Middle frontal gyrus (tissue), 1 donor: ENCODE data around the gene PTPRD.
"Not testable (repeated sequence)": the region's sequence is repeated elsewhere in the genome, so short reads cannot be mapped to it uniquely, and the experiment has no call there.

Experiments used
- DNase-seq: peaks from one replicate; pipeline ENCODE4 v3.0.0-alpha.2; 2015; ENCODE audit warnings: low spot score; ENCODE audit errors: extremely low spot score

Gene PTPRD

DNA sequence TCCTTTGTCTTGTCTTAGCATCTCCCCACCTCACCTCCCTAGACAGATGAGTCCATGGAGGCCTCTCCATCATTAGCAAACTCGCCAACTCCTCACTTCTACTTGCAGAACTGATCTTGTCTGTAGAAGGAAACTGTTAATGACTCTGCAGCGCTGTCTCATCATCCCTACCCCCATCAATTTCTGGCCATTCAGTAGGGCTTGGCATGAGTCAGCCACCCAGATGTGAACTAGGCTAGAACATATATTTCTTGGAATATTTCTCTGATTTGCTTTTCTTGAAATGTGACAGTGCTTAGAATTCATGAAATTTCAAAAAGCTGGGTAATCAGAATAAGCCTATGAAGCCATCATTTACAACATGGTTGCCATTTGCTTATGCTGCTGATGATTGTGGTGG, 1688.2 kb downstream of the PTPRD start:
- DNase-seq = no peak

DNA sequence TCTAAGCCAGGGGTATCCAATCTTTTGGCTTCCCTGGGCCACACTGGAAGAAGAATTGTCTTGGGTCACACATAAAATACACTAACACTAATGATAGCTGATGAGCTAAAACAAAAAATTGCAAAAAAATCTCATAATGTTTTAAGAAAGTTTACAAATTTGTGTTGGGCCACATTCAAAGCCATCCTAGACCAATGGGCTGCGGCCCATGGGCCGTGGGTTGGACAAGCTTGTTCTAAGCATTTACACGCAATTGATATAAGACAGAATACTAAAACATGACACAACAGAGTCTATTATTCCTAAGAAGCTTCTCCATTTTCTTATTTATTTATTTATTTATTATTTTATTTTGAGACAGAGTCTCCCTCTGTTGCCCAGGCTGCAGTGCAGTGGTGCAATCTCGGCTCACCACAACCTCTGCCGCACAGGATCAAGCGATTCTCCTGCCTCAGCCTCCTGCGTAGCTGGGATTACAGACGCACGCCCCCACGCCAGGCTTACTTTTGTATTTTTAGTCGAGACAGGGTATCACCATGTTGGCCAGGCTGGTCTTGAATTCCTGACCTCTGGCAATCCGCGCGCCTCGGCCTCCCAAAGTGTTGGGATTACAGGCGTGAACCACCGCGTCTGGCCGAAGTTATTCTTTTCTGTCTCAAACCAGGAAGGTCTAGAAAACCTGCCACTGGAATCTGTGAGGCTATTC, 1692.2 kb downstream of the PTPRD start:
- not testable (repeated sequence) for DNase-seq

DNA sequence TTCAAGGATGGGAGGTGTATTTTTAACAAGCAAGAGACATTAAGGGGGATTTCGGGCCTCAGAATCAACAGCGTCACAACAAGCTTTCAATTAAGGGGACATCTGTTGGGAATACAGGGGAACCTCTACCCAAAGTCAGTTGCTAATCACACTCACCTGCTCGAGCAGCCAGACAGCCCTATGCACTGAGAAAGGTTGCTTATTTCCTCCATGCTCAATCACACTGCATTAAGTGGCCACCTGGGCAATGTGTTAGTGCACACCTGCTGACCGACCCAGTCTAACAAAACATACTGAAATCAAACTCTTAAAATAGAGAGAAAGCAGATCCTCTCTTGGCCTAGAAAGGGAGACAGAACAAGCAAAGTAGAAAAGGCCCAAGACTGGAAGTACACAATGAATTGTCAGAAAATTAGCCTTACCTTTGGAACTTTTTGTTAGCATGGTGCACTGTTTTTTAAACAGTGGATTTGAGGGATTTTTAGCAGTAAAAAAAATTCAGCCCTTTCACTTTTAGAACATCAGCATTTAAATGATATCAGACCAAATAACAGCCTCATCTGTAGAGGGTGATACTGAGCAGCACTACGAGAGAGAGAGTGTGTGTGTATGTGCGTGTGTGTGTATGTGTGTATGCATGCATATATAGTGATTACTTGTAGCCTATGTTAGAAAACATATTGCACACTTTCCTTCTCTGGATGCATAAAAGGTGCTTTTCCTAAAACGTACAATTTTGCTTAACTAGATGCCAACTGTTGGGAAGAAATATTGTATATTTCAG, 1694.7 kb downstream of the PTPRD start:
- DNase-seq = no peak

DNA sequence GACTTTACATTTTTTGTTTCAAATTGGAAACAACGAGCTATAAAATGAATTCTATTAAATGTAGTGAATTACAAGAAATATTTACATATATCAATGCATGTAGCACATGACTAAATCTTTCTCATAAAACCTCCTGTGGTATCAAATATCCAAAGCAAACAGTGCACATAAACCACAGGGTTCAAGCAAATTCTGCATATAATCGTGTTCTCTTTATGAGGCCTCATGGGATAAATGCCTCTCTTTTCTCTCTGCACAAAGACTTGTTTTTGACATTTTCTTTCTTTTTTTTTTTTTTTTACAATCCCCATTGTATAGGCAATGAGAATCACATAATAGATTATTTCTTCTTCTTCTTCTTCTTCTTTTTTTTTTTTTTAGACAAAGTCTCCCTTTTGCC, 1696.0 kb downstream of the PTPRD start:
- DNase-seq = no peak

DNA sequence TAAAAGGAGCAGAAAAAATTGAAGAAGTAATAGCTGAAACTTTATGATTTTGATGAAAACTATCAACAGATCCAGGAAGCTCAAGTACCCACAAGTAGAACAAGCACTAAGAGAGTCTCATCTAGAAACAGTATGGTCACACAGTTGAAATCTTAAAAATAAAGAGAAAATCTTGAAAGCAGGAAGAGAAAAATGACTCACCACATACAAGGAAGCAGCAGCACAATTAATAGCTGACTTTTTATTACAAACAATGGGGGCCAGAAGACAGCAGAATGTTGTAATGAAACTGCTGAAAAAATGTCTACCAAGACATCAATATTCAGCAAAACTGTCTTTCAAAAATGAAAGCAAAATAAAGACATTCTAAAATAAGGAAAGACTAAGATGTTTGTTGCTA, 1704.9 kb downstream of the PTPRD start:
- no peak for DNase-seq

DNA sequence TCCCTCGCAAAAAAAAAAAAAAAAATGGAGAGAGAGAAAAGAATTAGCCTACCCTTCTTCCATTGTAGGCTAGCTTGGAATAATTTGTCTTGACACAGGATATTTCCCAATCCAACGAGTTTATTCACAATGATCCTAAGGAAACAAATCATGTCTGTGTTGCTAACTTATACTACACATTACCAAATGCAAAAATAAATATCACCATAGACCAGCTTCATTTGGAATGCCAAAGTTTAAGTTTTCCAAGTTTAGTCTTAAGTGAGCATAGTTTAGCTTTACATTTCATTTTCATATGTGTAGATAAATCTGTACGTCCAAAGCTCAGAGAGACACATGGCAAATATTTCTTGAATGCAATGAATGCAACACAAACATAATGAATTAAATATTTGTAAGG, 1707.1 kb downstream of the PTPRD start:
- no peak for DNase-seq

DNA sequence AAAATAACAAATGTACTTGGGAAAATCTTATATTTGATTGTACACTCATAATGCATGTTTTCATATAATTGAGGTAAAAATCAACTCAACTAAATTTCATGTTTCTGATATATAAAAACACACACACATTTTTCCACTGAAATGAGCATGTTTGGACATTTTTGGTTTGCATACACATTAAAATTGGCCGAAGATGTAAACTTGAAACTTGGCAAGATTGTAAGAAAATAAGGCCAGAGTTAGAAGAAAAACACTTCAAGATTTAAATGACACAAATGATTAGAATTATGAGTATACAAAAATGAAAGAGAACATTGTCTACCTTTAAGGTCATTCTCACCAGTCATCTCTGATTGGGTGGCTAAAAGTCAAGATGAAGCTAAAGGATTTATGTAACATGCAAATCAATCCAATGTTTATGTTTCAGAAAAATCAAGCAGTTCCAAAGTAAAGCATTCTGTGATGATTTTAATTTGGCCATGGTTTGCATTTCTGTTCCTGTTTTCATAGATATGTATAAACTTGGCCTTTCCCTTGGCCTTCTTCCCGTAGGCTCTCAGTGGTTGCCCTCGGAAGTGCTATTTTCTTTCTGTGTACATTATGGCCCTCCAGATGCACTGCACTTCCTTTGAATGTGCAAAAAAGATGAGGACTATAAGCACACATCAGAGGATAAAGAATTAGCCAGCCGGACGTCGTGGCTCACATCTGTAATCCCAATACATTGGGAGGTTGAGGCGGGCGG, 1707.9 kb downstream of the PTPRD start:
- no peak for DNase-seq

DNA sequence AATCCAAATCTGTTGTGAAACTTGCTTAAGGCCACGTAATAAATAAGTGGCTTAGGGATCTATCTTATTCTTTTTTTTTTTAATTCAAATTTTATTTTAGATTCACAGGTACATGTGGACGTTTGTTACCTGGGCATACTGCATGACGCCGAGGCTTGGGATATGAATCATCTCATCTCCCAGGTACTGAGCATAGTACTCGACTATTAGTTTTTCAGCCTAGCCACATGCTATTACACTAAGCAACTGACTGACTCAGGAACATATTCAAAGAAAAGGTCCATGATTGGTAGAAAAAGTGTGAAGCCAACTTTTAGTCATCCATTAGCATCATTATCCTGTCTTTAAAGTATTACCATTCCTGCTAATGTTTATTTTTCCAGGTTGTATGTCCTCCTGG, 1709.7 kb downstream of the PTPRD start:
- DNase-seq = no peak

DNA sequence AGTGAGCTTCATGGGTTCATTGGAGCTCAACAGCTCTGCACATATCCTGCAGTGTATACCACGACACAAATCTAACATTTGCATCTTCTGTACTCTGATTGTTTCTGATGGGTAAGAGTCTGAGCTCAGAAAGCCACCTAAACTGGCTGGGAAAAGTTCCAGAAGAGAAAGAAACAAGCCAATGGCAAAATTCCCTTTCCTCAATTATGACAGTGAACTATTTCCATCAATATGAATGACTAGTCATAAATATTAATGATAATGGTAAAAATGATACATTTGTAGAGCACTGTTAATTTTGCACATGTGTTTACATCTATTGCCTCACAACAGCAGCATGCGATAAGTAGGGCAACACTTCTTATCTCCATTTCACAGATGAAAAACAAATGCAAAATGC, 1711.7 kb downstream of the PTPRD start:
- no peak for DNase-seq

DNA sequence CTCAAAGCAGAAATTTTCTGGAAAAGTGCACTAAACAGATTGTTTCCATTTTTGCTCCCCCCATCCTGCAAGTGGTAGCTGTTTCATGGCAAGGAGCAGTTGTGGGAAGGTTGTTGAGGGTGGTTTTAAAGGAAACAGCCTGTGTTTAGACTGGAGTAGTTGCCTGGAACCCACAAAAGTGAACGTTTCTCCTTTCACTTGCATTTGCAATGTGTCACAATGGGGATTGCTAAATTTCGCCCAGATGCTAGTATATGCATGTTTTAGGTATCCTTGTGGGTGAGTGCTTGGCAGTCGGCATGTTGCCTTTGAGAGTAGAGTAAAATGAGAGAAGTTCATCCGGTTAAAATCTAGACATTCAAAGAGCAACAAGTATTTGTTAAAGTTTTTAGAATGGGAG, 1713.3 kb downstream of the PTPRD start:
- no peak for DNase-seq

DNA sequence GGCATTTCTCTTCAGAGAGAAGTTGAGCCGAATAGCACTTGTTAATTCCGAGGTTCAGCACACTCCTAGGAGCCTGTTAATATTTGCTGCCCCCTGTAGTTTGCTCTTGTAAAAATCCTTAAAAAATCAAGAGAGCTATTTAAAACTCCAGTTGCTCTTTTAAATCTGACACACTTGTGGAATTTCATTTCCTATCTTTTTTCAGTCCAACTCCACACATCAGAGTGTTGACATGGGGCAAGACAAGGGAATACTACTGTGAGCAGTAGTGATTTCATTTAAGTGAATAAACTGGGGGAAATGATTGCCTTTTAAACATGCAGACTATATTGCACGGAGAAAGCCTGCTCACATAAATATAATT, 1717.0 kb downstream of the PTPRD start:
- DNase-seq = peak; percentile 44

DNA sequence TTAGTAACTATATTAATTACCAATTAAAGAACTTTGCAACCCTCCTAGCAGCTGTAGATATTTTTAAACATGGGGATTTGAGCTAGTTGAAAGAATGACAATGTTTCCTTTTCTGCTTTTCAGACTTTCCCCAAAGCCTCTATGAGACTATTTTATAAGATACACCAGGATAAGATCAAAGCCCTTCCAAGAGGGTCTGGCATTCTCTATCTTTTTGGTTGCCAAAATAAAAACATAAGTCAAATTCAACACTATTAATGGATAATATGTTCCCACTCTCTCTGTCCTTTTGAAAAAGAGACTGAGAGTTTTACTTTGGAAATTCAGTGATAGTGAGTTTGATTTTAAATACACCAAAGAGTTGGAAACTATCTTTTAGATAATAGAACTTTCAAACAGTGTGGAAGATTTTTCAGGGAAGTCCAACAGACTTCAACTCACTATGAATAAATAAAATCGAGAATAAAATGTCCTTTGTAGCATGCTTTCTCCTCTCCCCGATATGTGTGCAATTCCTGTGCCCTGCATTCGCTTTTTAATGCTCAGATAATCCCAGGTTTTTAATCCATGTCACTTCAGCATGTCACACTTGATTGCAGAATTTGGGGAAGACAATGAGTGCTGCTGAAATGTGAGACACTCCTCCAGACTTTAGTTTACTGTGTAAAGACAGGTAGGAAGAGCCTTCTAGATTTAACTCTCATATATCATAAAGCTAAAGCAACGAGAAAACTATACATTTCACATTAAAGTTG, 1717.5 kb downstream of the PTPRD start:
- DNase-seq = no peak

DNA sequence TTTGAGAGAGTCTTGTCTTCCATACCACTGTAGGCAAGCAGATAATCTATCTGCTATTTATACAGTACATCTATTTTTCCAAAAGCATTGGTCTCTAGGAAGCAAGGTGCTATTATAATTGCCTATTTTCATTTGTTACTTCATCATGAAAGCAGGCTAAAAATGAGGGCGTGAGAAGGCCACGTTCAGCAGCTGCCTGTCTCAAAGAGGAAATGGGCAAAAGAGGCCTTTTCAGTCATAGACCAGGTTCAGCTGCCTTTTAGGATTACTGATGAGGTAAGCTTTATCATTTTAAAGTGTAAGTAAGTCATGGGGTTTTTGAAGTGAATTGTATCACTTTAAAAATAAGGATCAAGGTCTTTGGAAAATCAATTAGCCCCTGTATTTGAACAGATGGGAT, 1722.1 kb downstream of the PTPRD start:
- DNase-seq = no peak

DNA sequence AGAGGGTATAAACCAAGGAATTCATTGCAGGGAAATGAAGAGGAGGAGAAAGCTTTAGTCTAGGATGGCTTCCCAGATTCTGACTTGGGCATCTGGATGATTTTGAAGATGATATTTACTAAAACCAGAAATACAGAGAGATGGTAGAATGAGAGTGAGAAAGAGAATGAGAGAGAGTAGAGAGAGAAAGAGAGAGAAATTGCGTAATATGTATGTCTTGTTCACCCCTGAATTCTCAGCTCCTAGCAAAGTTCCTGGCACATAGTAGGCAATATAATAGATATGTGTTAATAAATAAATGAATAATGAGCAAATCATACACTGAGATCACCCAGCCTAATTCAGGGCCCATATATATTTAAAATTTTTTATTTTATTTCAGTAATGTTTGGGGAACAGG, 1723.7 kb downstream of the PTPRD start:
- no peak for DNase-seq

DNA sequence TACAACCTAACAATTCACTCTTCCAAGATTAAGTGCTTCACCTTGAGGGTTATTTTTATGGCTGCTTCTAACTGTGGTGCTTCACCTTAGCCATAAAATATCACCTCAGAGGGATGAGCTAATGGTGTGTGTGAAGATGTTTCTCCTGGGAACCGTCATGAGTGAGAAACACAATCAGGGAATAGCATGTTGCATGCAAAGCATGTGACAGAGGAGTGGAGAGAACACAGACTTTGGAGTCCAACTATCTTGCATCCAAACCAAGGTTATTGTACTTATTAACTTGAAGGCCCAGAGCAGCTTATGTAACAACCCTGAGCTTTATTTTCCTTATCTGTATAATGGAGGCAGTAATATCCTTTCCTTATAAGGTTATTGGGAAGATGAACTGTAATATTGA, 1724.2 kb downstream of the PTPRD start:
- DNase-seq = no peak

DNA sequence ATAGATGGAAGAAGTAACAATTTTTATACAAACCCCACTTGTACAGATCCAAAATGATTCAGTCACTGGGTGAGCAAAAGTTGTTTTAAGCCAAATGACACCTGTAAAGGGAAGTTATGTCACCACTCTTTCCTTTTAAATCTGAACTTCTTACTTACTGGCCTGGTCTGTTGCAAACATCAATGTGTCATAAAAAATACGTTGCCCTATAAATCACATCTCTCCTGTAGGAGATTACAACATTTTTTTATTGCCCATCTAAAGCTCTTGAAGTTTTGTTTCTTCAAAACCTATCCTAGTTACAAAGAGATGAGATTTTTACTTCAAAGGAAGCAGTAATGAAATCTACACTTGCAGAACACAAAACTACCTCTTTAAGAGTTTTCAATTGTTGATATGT, 1725.4 kb downstream of the PTPRD start:
- no peak for DNase-seq

DNA sequence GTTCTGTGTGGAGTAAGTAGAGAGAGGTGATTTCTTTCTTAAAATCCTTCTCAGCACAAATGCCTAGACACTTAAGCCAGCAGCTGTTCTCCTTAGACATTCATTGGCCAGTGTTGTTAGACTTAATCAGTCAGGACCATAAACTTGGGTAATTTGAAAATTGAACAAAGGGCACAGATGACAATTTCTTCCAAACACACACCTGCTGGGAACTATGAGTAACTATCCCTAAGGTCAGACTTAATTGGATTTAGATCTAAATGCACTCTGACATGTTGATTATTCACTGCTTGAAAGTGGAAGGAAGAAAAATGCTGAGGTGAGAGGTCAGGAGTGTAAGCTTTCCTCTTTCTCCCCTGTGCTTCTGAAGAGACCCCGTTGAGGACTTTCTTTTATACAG, 1729.5 kb downstream of the PTPRD start:
- DNase-seq = no peak

DNA sequence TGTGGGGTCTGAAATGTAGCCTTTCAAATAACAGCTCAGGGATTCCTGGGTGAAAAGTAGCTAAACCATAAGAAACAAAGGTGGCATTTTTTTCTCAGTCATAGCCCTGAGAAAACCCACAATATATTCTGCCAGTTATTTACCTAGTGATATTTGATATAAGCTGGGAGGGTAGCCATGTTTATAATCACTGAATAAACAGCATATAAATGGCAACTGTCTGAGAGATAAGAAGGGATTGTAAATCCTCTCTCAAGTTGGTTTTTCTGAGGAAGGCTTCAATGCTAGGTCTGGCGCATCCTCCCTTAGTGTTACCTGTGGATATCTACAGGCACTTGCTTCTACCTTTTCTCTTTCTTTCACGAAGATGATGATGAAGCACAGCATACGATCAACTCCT, 1732.7 kb downstream of the PTPRD start:
- DNase-seq = no peak

DNA sequence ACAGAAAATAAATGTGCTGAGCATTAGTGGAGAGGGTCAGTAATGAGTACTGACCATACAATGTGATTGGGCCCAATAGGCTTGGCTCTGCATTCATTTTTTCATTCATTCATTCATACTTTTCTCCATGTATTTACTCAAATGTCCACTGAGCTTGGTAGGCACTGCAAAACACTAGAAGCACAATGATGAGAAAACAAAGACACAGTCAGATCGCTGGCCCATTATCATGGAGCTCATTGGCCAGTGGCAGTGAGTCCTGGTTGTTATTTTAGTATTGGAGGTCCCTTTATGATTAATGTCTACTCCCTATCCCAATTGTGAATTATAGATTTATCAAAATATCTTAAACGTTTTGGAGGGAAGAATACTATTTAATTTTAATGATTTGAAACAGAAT, 1733.5 kb downstream of the PTPRD start:
- no peak for DNase-seq

DNA sequence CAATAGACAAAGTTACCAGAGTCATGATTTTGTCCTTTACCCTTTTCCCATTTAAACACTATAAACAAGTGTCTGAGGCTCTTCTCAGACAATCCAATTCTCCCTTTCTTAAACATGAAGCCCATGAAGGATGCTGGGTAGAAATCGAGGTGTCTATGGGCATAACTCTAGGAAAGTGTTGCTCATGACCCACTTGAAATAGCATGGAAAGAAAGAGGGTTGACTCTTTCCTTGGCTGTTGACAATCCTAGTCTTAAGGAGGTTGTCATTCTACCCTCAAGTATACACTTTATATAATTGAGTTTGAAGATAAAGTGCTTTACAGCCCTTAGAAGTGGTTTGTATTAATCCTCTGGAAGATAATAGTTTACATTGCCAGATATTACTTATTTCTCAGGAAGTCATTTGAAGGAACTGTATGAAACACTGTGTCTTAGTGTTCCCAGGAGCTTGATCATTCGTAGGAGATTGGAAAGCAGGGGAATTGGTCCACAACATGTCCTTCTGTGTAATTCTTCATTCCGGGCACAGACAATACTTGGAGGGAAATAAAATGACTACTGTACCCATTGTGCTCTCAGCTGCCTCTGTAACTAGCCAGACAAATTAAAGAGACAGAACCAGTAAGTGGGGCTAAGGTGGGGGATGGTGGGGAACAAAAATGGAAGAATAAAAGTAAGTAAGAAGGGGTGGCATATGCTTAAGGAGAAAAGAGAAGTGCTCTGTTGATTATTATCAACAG, 1734.9 kb downstream of the PTPRD start:
- DNase-seq = no peak

DNA sequence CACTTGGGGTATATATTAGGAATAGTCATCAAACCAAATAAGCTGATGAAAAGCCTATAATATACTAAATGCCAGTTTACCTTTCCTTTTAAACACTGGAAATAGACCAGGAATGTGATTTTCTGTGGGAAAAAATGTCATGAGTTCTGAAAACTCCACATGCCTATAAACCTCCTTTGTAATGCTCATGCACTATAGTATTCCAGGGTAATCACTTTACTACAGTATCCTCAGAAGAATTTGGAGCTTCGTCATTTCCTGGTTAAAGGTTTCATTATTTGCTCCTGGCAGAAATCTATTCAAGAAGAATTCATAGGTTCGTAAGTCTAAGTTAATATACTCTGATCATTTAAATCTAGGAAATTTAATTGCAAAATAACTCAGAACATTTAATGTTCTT, 1736.5 kb downstream of the PTPRD start:
- no peak for DNase-seq
